ENCODE data around the gene NTM.

Gene NTM

DNA sequence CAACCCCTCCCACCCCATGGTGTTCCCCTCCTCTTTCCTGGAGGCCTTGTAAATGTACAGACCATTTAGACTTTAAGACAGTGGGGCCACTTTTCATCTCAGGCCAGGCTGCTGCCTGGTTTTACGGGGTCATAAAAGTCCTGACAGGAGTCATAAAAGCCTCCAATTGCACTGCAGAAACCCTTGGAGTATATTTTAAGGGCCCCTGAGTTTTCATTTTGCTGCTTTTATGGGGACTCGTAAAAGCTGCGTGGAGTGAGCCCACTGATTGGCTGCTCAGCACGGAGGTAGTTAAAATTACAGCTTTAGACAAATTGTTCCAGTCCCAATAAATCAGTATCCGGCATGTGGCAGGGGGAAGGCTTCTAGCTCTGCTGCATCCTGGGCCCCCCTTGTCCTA lies 627.6 kb downstream of the NTM start:
- no peak for DNase-seq

DNA sequence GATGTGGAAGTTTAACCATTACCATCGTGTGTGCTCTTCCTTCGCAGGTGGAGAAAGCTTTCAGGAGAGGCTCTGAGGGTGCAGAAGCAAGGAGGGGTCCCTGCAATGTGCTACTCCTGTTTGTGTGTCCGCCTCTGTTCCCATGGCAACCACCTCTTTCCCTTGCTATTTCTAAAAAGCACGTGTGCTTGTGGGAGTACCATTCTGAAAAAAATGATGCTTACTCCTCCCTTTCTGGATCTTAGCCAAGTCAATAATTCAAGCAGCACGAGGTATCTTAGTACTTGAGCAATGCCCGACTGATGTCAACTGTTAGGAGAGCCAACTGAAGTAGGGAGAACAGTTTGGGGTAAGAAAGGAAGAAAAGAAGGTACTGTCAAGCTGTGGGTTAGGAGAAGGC lies 628.7 kb downstream of the NTM start:
- peak; percentile 14 for DNase-seq

DNA sequence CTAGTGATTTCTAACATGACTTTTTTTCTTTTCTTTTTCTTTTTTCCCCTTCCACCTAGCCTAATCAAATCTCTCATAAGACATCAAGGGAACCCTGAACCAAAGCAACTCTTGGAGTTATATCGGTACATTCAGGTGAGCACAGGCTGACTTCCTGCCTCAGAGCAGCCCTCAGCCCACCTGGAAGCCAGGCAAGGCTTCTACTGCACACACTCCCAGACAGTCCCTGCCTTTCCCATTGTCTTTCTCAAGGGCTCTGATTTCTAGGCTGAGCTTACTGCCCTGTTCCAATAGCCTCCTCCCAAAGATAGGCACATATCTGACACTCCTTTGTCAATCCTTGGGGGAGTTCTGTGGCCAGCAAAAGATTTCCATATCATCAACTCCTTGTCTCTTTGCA lies 629.5 kb downstream of the NTM start:
- no peak for DNase-seq

DNA sequence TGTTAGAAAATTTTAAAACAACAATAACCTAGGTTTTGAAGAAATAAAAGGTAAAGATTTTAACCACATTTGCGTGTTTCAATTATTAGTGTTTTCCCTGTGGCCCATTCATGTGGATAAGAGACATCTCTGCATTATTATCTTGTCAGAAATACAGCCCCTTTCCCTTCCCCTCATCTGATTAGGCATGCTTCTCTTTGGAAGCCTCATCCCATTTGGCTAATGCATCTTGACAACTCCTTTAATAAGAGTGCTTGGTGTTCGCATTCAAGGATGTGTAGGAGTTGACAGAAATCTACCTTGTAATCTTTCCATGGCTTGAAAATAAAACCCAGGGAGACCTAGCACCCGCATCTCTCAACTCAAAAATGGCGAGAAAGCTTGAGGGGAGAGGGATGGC lies 635.5 kb downstream of the NTM start:
- no peak for DNase-seq

DNA sequence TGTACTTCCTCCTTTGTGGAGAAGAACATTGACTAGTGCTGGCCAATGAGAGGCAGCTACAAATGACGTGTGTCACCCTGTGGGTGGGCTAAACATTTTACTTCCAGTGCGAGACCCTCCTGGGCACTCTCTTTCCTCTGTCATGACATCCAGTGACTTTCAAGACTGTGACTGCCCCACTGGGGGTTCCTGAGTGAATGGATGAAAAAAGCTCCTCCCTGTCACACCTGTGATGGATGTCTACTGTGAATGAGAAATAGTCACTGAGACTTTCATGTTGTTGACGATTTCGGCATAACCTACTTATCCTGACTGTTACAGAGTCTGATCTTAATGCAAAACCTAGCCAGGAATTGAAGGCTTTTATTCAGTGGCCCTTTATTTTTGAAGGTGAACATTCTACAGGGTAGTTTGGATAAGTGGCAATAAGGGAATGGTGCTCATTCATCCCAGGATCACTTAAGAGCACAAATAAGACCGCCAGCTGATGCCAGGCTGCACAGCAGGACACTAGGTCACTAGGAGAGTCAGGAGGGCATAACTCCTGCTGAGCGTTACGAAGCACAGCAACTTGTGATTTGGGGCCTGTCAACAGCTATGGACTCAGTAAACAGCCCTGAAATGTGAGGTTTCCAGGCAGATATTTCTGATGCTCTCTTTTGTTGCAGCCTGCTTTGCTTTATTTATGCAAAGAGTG lies 636.6 kb downstream of the NTM start:
- DNase-seq = peak; percentile 38

DNA sequence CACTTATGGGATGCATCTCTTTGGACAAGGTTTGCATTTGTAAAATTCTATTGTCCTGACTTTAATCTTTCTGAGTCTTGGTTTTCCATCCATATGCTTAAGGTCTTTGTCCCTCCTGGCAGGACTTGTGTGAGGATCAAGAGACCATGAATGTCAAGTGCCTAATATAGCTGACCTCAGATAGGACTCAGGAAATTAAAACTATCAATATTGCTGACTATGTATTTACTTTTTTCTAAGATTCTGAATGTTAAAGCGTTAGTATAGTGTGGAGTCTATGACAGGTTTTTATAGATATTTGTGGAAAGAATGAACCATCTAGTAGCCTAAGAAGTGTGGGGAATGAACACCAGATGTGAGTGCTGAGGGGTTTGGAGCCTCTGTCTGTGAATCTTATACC lies 637.8 kb downstream of the NTM start:
- no peak for DNase-seq

DNA sequence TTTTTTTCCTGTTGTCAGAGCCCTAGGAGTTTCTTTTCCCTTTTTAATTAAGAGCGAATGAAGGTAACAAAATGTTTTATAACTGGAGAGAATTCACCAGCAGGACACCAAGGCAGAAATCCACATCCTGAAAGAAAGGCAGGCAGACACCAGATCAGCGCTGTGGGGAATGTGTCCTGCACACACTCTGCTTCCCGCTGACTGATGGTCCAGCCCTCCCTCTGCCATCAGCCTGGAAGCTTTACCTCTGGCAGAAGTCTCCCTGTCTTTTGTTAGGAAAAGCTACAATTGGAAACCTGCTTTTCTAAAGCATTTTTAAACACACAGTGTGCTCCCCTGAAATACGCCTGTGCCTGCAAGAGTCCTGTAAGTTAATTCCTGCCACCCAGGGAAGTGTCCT lies 638.5 kb downstream of the NTM start:
- no peak for DNase-seq

DNA sequence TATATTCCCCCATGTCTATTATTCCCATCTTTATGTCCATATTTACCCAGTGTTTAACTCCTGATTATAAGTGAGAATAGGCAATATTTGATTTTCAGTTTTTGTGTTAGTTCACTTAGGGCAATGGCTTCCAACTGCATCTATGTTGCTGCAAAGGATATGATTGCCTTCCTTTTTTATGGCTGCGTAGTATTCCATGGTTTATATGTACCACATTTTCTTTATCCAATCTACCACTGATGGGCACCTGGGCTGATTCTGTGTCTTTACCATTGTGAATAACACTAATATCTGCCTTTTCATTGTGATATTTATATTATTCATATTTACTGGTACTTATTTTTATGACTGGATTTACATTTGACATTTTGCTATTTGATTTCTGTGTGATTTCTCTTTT lies 649.6 kb downstream of the NTM start:
- no peak for DNase-seq

DNA sequence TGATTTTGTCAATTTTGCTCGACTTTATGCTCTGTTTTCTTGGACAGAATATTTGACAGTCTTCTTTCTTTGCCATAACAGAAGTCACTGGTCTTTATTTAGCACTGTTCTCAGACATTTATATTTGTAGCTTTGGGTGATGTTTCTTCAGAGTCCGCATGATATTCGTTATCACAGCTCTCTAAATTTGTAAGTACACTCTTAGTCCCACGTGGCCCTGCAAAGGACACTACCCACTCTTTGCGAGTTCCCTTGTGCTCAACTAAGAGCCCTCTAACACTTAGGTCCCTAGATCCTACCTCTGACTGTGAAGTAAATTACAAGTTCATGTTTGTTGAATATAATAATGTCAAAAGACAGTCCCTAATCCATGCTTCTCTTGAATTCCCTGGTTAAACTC lies 651.9 kb downstream of the NTM start:
- DNase-seq = no peak

DNA sequence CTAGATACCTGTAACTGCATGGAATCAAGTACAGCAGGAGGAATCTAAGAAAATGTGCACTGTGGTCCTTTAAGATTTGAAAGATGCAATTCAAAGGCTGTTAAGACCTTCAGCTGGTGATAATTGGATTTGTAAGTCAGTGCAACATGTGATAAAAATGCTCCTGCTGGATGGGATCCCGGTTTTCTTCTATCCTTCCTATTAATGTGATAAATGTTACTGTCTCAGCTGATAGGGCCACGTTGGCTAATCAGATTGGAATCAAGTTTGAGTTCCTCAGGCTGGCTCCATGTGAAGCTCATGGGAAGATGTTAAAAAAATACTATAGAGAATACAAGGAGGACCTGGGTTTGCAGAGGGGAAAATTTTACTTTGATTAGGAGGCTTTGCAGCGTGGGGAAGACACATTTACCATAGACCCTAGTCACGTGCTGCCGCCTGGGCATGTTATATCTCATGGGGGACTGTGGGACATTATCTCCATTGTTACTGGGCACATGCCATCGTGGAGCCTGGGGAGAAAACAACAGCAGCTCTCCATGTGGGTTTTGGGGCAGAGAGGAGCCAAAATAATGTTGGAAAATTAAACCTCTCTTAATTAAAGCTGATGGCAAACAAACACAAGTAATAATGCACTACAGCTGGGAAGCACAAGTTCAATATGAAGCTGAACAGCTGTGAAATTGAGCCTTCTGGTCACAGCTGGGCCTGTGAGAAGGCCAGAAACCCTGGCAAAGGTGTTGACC lies 652.5 kb downstream of the NTM start:
- DNase-seq = no peak

DNA sequence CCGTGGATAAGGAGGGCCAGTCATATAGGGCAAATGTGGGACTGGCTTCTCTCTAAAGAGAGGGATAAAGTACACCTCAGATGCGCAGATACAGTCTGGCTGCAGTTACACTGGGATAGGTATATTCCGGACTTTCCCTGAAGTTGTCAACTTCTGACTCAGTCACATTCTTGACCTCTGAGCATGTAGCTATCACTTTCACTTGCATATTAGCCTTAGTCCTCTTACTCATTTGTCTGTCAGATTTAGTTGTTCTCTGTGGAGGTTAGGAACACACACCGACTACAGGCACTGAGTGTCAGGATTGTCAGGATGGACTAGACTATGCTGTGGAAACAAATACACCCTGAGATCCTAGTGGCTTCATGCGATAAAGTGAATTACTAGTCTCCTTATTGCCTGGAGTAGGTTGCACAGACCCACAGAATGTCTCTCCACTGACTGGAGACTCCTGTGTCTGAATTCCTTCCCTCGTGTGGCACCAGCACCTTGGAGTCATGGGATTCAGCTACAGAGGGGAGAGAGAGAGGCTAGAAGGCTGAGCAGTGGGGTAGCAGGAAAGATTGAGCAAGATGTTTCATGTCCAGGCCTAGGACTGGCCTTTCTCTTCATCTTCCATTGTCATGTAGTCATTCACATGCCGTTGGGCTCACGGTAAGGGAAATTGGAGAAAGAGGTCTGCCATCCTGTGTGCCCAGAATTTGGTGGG lies 654.3 kb downstream of the NTM start:
- no peak for DNase-seq

DNA sequence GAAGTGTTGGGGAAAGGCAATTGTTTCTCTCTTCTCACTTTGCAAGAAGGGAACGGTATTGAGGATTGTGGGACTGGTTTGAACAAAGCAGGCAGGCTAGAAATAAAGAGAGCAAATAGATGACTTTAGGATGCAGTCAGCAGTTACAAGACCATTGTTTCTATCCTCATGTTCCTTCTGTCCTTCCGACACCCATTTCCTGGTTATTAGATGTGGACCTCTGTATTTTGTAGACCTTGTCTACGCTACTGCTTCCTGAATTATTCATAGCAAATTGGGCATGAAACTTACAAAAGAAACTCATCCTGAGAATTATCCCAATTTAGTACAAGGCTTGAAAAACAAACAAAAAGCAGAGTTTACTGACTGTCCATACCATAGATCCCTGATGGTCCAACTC lies 656.3 kb downstream of the NTM start:
- no peak for DNase-seq

DNA sequence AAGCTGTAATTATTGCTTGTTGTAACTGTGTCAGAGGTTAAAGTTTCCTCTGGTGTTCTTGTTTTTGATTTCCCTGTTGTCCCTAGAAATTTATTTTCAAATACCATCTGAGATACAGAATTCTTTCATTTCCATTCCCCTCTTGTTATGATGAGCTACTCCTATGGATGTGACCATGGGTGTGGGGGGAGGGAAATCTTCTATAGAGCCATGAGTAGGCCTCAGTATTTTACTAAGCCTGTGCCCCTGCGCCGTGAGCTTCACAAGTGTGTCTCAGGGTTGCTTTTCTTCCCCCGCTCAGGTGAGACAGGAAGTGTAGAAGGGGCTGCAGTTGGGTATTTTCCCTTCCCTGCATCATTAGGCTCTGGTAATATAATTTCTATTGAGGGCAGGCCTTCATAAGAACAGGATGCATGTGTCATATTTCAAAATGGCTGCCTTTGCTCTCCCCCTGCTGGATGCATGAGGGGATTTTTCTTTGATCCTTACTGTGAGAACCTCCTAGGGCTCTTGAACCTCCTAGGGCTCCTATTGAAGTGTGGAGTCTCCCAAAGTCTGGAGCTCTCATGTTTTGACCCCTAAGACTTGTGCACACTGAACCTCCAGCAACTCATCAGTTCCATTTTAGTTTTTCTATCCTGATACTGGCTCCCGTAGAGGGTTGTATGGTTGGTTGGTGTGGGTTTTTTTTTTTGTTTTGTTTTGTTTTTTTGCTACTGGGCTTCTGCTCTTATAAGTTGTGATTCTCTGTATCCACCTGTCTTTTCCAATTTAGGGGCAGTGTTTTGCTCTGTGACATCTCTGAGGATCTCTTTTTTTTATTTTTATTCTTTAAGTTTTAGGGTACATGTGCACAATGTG lies 658.2 kb downstream of the NTM start:
- peak; percentile 73 for DNase-seq

DNA sequence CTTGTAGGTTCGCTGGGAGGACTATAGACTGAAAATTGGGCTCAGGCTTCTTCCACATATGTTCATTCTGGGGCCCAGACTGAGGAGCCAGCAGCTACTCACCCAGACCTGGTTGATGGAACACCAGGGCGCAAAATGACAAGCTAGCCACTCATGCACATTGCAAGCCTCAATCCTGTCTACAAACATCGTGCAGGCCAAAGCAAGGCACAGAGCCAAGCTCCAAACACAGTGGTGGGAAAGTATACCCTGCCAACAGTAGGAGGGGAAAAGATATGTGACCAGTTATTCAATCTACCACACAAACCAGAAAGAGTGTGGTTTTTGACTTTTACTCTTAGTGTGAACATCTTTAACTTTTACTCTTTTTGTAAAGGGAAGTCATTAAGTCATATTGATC lies 660.5 kb downstream of the NTM start:
- DNase-seq = peak; percentile 26

DNA sequence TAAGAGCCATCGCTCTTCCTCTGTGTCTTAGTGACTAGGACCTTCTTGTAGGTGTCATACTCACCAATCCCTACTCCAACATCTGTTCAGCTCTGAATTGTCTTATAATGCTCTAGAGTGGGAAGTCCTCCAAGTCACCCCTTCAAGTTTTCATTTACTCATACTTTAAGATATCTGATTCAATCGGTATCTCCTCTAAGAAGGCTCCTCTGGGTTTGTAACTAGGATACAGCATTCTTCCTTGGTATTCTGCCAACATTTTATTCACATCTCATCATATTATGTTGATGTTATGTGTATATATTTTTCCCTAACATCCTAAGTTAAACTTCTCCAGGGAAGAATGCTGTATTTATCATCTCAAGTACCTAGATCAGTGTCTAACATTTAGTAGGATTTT lies 662.1 kb downstream of the NTM start:
- DNase-seq = no peak

DNA sequence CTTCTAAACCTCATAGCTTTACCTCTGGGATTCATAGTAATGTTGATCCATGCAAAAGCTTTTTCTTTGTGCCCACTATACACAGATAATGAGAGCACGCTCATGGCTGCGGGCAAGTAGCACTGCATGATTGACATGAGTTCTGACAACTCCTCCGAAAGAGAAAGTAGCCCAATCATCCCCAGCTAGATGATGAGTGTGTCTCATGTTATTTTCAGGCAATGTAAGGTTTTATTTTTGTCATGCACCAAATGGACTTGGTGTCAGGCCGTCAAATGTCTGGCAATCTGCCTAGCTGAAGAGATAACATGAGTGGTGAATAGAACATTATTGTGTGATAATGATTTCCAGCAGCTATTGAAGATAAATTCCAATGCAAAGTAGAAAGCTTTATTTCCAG lies 662.6 kb downstream of the NTM start:
- DNase-seq = no peak

DNA sequence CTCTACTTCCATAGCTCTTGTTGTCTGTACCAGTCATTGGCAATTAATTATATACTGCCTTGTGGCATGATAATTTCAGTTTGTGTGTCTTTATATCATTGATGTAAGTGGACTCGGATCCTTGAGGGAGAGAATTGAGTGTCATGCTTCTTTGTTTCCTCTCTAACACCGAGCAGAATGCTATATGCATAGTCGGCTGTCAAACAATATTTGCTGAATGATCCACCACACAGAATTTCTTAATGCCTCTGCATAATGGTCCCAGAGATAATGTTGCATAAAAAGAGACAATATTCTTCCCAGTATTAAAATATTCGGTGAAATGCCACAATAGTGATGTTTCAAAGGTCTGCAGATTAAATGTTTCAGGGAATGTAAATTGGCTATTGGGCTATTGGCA lies 664.8 kb downstream of the NTM start:
- no peak for DNase-seq

DNA sequence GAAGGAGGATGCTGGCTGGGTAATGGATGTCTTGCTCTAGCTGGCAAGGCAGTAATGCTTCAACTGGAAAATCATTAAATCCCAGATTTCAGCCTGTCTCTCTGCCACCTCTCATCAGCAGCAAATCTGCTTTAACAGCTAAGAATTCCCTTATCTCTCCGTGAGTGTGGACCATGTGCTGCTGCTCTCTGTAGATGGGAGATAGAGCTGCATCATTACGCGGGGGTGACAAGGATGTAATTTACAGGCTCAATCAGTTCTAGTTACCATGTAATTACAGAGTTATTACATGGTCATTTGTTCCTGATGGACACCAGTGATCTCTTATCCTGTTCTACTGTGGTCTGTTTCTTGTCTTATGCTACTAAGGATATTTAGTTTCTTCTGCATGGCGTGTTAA lies 665.4 kb downstream of the NTM start:
- DNase-seq = no peak

DNA sequence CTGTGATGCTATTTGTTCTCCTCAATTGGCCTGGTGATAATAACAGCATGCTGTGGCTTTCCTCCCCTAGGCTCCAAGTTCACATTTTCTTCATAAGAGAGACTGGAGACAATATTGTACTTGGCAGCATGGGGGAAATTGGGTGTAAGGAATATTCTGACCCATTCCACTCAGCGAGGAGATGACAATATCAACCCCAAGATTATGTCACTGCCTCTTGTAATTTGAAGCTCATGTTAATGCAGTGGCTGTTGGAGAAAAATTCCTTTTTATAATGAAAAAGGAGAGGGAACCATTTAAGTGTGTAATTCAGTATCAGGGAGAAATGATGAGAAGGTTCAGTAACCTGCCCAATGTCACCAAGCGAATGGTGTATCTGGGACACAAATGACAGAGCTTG lies 665.8 kb downstream of the NTM start:
- no peak for DNase-seq

DNA sequence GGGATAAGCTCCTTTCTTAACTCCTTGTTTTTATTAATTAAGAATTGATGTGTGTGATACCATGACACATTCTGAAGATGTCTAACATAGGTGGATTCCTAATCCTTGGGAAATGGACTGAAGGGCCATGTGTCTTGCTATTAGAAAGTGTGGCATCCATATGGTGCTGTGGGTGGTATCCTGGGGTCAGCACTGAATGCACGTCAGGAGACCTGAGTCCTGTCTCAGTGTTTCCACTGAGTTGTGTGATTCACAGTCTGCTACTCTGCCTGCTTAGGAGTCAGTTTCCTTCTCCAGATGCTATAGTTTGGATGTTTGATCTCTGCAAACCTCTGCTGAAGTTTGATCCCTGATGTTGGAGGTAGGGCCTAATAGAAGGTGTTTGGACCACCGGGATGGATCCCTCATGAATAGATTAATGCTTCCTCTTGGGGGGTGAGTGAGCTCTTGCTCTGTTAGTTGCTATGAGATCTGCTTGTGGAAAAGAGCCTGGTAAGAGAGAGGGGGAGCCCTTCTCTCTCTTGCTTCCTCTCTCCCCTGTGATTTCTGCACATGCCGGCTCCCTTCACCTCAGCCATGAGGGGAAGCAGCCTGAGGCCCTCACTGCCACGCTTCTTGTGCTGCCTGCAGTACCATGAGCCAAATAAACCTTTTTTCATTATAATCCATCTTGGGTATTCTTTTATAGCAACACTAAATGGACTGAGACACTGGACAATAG lies 666.5 kb downstream of the NTM start:
- DNase-seq = no peak

DNA sequence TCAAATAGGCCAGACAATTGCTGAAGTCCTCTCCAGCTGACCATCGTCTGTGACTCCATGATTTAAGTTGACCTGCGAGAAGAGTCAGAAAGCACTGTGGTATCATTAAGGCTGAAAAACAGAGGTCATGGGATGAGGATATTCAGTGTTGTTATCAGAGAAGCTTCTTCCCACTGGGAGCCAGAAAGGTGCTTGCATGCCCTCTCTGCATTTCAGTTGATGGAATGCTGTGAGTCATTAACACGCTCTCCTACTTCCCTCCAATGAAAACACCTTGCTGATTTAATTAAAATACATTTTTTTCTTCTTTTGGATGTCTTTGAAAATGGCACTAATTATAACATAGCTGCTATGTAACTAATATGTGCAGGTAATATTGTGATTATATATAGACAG lies 667.0 kb downstream of the NTM start:
- DNase-seq = no peak

DNA sequence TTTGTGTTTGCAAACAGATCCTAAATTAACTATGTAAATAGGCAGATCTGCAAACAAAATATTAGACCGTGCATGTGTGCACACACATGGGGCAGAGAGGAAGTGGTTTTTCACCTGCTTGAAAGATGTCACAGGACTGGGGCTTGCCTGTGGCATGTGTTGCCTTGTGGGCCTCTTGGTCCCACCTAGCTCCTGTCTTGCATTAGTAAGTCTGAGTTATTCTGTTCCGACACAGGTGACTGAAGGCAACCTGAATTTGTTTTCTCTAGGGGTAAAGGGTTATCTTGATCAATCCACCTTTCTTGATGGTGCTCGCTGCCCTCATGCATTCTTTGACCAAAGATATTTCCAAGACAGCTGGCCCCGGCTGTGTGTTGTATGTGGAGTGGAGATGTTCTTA lies 667.5 kb downstream of the NTM start:
- no peak for DNase-seq

DNA sequence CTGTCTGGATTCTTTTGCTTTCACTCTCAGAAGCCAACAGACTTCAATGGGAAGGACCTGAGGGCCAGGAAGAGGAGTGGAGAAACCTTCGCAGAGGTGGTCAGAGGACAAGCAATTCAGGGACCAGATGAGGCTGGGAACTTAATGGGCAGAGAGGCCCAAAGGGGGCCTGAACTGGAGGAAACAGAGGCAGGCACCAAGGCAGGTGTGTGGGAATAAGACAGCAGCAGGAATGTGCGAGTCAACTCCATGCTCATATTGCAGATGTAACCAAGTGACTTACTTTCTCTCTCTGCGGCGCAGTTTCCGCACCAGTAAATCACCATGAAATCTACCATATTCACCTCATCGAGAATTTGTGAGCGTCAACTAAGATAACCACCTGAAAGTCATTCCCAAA lies 669.1 kb downstream of the NTM start:
- no peak for DNase-seq

All from NCI-H1092 (cell line).